ENCODE results near the gene SBNO2.

The SBNO2 gene

GRCh38 chr19:1104311-1105007 lies 69.6 kb downstream of the SBNO2 start:
- peak; percentile 84 for DNase-seq

GRCh38 chr19:1103708-1104310 lies 70.3 kb downstream of the SBNO2 start, which contains the start of gene GPX4:
GPX4 (plus strand) TSS chr19:1103994; CDS start chr19:1104044, 50 bp downstream.
- peak; percentile 100 for DNase-seq

DNA sequence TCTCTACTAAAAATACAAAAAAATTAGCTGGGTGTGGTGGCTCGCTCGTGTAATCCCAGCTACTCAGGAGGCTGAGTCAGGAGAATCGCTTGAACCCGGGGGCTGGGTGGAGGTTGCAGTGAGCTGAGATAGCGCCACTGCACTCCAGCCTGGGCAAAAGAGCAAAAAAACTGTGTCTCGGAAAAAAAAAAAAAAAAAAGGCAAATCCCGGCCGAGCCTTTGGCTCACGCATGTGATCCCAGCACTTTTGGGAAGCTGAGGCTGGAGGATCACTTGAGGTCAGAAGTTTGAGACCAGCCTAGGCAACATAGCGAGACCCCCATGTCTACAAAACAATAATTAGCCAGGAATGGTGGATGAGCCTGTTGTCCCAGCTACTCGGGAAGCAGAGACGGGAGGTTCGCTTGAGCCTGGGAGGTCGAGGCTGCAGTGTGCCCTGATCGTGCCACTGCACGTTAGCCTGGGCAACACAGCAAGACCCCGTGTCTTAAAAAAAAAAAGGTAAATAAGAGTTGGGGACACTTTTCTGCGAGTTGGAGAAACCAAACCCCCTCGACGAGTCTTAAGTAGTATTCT lies 70.8 kb downstream of the SBNO2 start:
- DNase-seq: no peak

DNA sequence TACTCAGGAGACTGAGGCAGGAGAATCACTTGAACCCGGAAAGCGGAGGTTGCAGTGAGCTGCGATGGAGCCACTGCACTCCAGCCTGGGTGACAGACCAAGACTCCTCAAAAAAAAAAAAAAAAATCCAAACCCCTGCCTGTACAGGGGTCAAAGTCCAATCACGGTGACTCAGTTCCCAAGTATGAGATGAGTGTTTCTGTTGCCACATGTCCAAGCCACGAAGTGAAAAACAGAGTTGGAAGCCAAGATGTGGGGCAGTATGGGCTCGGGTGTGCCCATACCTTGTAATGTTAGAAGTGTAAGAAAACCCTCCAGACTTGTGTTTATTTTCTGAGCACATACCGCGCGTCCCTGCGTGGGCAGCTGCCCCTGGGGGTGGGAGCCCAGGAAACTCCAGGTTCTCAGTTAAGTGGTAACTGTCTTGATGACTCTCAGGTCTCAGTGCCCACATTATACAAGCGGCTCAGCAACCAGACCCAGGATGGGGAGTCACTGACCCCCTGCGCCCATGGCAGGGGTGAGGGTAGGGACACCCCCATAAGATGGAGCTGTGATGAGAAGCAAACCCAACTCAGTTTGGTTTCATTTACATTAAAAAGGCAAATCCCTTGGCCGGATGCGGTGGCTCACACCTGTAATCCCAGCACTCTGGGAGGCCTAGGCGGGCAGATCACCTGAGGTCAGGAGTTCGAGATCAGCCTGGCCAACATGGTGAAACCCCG lies 71.5 kb downstream of the SBNO2 start:
- no peak for DNase-seq

DNA sequence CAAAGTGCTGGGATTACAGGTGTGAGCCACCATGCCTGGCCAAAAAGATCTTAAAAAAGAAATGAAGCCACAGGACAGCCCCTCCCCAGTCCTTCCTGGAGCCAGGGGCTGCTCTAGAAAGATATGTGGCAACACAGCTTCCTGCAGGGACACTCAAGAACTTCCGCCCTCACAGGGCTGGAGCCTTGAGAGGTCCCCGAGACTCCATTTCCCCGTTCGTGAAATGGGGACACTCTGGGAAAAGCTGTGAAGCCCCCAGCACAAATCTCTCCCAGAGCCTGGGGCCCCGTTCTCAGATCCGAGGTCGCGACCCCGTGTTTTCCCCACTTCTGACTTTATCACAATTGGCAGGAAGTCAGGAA lies 72.8 kb downstream of the SBNO2 start:
- DNase-seq: no peak

DNA sequence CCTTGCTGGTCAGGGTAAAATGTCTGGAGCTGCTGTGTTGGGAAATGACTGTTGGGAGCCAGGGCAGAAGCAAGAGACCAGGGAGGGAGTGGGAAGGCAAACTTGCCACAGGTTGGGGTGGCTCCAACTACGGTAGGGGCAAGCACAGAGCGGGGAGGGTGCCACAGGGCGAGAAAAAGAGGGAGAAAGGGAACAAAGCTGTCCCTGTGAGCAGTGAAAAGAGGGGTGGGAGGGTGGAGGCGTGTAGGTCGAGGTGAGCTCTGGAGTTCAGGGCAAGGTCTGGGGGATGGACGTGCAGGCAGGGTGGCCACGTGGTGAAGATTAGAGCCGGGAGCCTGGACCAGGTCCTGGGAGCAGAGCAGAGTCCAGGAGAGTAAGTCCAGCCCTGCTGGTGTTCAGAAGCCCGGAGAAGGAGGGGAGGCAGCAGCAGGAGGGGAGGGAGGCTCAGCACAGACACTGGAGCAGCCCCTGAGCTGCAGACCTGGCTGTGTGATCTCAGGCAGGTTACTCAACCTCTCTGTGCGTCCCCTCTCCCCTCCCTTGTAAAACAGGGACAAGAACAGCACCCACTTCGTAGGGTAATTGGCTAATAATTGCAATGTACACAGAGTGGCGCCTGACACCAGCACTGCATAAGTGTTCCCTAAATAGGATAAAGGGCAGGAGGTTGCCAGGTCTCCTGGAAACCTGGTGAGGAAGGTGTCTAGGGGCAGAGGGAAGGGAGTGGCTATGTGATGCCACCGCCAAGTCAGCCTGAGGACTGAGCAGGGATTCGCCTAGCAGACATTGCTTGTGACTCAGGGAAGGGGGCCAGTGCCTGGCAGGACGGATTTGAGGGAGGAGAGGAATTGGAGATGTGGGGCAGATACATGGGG lies 75.7 kb downstream of the SBNO2 start:
- no peak for DNase-seq

GRCh38 chr19:1097810-1098176 lies 76.3 kb downstream of the SBNO2 start:
- DNase-seq: no peak

DNA sequence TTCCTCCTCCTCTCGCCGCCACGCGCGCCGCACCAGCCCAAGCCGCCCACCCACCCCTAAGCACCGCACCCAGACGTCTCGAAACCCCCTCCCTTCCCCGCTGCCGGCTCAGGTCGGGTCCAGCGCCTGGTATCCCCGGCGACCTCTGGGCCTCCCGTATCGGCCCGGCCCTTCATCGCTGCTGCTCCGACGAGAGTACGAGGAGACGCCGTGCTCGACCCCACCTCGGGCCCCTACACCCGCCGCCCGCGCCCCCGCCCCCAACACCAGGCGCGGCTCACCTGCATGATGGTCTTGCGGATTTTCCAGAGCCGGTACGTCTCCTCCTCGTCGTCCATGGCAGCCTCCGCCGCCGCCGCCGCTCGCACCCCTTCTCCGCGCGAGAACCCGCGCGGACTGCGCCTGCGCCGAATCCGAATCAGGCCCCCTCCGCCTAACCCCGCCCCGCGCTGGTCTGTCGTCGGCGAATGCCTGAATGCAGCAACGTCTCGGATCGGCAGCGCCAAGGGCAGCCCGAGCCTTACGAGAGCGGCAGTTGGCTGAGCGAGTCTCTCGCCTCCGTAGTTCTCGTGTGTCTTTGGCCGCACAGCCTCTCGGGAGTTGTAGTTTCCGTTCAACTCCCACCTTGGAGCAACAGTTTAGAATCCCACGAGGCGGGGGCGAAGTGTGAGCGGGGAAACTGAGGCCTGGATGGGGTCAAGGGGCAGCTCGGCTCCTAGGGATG lies 78.9 kb downstream of the SBNO2 start, which contains the start of gene POLR2E:
POLR2E (minus strand) TSS at position 398 of the 724 bp plus-strand sequence; CDS start at position 338, 60 bp downstream.
- peak; percentile 99 for DNase-seq

DNA sequence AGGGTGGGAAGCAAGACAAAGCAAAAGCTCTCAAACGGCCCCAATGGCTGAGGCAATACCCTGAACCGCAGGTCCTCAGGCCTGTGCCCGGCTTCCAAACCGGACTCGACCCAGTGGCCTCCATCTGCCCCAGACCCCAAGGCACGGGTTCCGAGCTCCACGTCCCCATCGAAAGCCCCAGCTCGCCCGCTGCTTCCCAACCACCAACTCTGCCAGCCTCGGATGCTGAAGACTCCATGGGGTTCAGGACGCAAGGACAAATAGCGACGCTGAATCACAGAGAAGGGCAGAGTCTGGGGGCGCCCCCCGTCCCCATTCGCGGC lies 79.5 kb downstream of the SBNO2 start:
- no peak for DNase-seq

GRCh38 chr19:1093811-1094553 lies 80.1 kb downstream of the SBNO2 start:
- no peak for DNase-seq

DNA sequence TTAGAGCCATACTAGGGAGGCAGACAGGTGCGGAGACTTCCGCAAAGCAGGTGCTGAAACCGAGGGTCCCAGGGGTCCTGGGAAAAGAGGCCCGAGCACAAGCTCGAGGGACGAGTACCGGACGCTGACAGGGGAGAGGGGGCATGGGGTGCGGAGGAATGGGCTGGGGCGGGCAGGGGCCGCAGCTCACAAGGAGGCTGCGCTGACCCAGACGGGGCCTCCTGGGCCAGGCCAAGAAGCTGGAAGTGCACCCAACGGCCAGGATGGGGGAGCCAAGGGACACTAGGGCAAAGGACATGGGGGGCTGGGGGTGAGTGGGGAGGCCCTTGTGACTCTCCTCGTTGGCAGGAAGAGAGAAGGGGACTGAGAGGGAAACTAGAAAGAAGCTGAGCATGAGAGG lies 80.7 kb downstream of the SBNO2 start:
- no peak for DNase-seq

GRCh38 chr19:1091544-1092175 lies 82.4 kb downstream of the SBNO2 start:
- DNase-seq: no peak

GRCh38 chr19:1090731-1091543 lies 83.1 kb downstream of the SBNO2 start:
- no peak for DNase-seq

GRCh38 chr19:1089891-1090290 lies 84.2 kb downstream of the SBNO2 start:
- no peak for DNase-seq

DNA sequence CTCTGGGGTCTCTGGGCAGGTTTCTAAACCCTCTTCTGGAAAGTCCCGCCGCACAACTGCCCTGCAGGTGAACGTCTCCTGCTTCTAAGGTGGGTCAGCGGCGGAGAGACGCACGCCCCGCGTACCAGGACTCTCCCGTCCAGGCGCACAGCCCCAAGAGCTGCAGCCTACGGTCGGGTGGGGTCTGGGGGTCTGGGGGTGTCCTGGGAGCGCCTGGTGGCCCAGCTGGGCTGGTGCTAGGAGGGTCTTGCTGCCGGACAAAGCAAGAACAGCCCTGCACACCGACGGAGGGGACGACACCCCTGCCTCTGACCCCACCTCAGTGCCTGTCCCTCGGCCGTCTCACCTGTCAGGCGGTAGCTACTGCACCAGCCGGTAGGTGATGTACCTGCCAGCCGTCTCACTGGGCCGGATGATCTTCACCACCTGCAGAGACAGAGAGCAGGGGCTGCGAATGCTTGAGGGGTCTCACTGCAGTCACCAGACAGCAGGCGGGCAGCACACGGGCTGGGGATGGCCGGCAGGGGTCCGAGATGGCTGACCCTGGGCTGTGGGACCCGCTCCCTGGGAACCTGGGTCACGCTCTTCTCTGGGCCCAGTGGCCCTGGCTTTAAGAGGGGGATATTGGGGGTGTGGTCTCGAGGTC lies 84.8 kb downstream of the SBNO2 start:
- no peak for DNase-seq

DNA sequence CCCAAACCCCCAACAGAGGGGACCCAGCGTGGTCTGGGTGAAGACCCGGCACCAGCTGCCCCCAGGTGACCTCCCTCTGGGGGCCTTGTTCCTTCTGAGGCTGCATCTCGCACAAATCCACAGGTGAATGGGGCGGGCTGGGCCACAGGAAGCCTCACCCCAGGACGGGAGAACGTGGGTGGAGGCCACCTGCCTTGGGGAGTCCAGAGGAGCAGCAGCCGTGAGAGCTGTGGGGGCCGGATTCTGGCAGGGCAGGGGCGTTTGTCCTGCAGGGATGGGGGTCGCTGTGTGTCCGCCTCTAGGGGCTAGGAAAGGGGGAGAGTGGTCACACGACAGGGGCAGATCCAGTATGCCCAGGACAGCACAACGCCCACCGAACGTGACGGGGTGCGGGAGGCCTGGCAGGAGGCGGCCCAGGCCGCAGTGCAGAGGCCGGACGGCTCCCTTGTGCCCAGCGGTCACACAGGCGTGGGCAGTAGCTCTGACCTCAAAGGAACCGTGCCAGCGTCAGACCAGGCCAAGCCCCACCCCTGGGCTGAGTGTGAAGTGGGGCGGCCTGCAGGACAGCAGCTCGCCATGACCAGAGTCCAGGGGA lies 85.6 kb downstream of the SBNO2 start:
- DNase-seq: no peak

DNA sequence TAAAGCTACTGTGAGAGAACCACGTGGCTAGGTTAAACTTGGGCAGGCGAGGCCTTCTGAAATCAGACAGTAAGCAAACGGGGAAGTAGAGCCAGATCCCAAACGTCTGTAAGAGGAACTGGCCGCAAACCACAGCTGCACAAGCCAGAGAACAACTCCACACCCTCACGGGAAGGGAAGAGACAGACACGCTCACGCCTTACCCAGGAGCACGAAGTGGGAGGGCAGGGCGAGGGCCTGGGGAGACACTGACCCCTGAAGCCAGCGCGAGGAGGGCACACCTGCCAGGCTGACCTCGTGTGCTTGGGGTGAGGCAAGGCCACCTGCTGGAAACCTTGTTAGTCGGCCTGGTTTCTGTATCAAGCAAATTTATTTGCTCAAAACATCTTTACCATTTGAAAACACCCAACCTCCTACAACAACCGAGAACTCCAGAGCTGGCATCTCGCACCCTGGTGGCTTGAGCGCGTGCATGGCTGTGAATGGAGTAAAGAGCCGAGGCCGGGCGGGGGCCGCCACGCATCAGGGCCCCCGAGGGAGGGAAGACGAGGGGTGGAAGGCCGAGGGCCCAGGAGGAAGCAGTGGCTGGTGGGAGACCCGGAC lies 86.2 kb downstream of the SBNO2 start:
- DNase-seq: no peak

DNA sequence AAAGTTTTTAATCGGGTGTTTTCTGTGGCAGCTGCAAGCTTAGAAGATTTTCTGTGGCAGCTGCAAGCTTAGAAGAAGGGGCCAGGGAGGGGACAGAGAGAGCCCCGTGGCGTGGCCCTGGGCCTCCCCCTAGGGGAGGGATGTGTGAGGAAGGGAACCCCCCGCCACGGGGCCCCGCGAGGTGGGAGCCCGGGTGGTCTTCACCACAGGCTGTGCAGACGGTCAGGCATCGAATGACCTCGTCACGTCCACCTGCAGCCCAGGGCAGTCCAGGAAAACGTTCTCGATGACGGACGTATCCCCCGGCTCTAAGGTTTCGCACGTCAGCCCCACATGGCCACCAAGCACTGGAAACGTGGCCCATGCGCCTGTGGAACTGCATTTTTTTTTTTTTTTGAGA lies 87.5 kb downstream of the SBNO2 start:
- DNase-seq: no peak
